GM21737 (cell line): ENCODE results near the gene CACNA1E.

Experiments
- ATAC-seq: cut with Tn5 transposase; IDR thresholded peaks from one replicate; pipeline ENCODE4 v1.9.1; 2021; ENCODE audit warnings: mild to moderate bottlenecking, moderate library complexity; ENCODE audit not compliant: unreplicated experiment

CACNA1E gene

GRCh38 chr1:181482521-181483284 lies 614 bp upstream of the CACNA1E start:
- ATAC-seq, result peak; percentile 45

- no peak for ATAC-seq
Measured at GRCh38 chr1:181484821-181485220, 1.5 kb downstream of the CACNA1E start.

- no peak for ATAC-seq
Measured at GRCh38 chr1:181485287-181486097, 2.2 kb downstream of the CACNA1E start.

GRCh38 chr1:181486098-181486420 lies 2.7 kb downstream of the CACNA1E start:
- ATAC-seq, result no peak

GRCh38 chr1:181488866-181489265 lies 5.5 kb downstream of the CACNA1E start:
- no peak for ATAC-seq

GRCh38 chr1:181490276-181490675 lies 7.0 kb downstream of the CACNA1E start:
- ATAC-seq, result no peak

GRCh38 chr1:181490740-181491712 lies 7.7 kb downstream of the CACNA1E start:
- ATAC-seq, result no peak

- ATAC-seq, result no peak
Measured at GRCh38 chr1:181493166-181493565, 9.8 kb downstream of the CACNA1E start.

- ATAC-seq, result no peak
Measured at GRCh38 chr1:181493885-181494284, 10.6 kb downstream of the CACNA1E start.

- ATAC-seq, result no peak
Measured at GRCh38 chr1:181496759-181497158, 13.4 kb downstream of the CACNA1E start.

GRCh38 chr1:181497870-181498269 lies 14.6 kb downstream of the CACNA1E start:
- ATAC-seq, result no peak

- ATAC-seq, result no peak
Measured at GRCh38 chr1:181499825-181500224, 16.5 kb downstream of the CACNA1E start.

- ATAC-seq, result no peak
Measured at GRCh38 chr1:181500636-181501035, 17.3 kb downstream of the CACNA1E start.

- no peak for ATAC-seq
Measured at GRCh38 chr1:181501612-181502011, 18.3 kb downstream of the CACNA1E start.

- ATAC-seq, result no peak
Measured at GRCh38 chr1:181503171-181503810, 20.0 kb downstream of the CACNA1E start.

- peak; percentile 39 for ATAC-seq
Measured at GRCh38 chr1:181504399-181504842, 21.1 kb downstream of the CACNA1E start.

- ATAC-seq, result no peak
Measured at GRCh38 chr1:181506563-181507353, 23.4 kb downstream of the CACNA1E start.

- no peak for ATAC-seq
Measured at GRCh38 chr1:181508486-181509165, 25.3 kb downstream of the CACNA1E start.

- no peak for ATAC-seq
Measured at GRCh38 chr1:181513786-181514297, 30.5 kb downstream of the CACNA1E start.
